GM19452 (cell line): Measurements from ENCODE around the gene SLC25A6.
A peak's percentile ranks its signal among the peaks of the same experiment; 100 is the strongest.
"Not testable (repeated sequence)": the region's sequence is repeated elsewhere in the genome, so short reads cannot be mapped to it uniquely, and the experiment has no call there.

Experiments
- ATAC-seq: cut with Tn5 transposase; IDR thresholded peaks from one replicate; pipeline ENCODE4 v1.9.1; 2021; ENCODE audit not compliant: unreplicated experiment

Gene SLC25A6

GRCh38 chrX:1416327-1416784 is 24.4 kb upstream of the SLC25A6 start:
- no peak for ATAC-seq

GRCh38 chrX:1412551-1413161 is 20.7 kb upstream of the SLC25A6 start:
- ATAC-seq, result no peak

- no peak for ATAC-seq
These were observed 19.4 kb upstream of the SLC25A6 start for GRCh38 chrX:1411326-1411725.

GRCh38 chrX:1407035-1407434 is 15.1 kb upstream of the SLC25A6 start:
- no peak for ATAC-seq

- ATAC-seq, result not testable (repeated sequence)
These were observed 13.9 kb upstream of the SLC25A6 start for GRCh38 chrX:1405769-1406168.

- ATAC-seq, result not testable (repeated sequence)
These were observed 12.0 kb upstream of the SLC25A6 start for GRCh38 chrX:1403867-1404266.

- ATAC-seq, result no peak
These were observed 11.3 kb upstream of the SLC25A6 start for GRCh38 chrX:1403228-1403627.

GRCh38 chrX:1401611-1402430 is 9.9 kb upstream of the SLC25A6 start:
- ATAC-seq, result no peak

GRCh38 chrX:1400742-1401471 is 9.0 kb upstream of the SLC25A6 start:
- no peak for ATAC-seq

- ATAC-seq, result no peak
These were observed 8.1 kb upstream of the SLC25A6 start for GRCh38 chrX:1400049-1400448.

- no peak for ATAC-seq
These were observed 6.8 kb upstream of the SLC25A6 start for GRCh38 chrX:1398431-1399340.

- ATAC-seq, result no peak
These were observed 5.7 kb upstream of the SLC25A6 start for GRCh38 chrX:1397441-1398270.

GRCh38 chrX:1397001-1397400 is 5.1 kb upstream of the SLC25A6 start:
- ATAC-seq, result no peak

- no peak for ATAC-seq
These were observed 3.8 kb upstream of the SLC25A6 start for GRCh38 chrX:1395646-1396216.

GRCh38 chrX:1394731-1395501 is 3.0 kb upstream of the SLC25A6 start:
- ATAC-seq, result no peak

- ATAC-seq, result no peak
These were observed 2.1 kb upstream of the SLC25A6 start for GRCh38 chrX:1393871-1394615.

GRCh38 chrX:1392376-1393068 is 609 bp upstream of the SLC25A6 start:
- peak; percentile 23 for ATAC-seq

GRCh38 chrX:1391370-1391706 is 575 bp downstream of the SLC25A6 start:
- no peak for ATAC-seq
